ENCODE data around the gene GTF2F2. TPM values are rescaled to one million over a fixed set of nuclear protein-coding genes. Genes with fewer than 3 reads are reported as not detected.

The GTF2F2 gene
- total RNA-seq, 3 donors from 2014 or later (not counting 1 experiment from before 2014, with no cell fraction given): 13.6 to 16.4 (median 15.7) TPM

- Histone ChIP-seq H3K27ac (ENCODE audit: low read length) (no peak overlapping the region), H3K4me3 (ENCODE audit: low read length) (no peak overlapping the region), H3K9me3 (ENCODE audit: control insufficient read depth, insufficient read depth, low read length) (no peaks in the 10 kb centered on the region), H3K4me1 (ENCODE audit: control insufficient read depth, insufficient read depth, low read length) (no peaks in the 10 kb centered on the region), H3K36me3 (ENCODE audit: control insufficient read depth, insufficient read depth, low read length) (no peaks in the 10 kb centered on the region), H3K27me3 (ENCODE audit: control insufficient read depth, insufficient read depth, low read length) (no peaks in the 10 kb centered on the region)
- H3K4me3 Mint-ChIP-seq: no peak overlapping the region
- intact Hi-C loops (cut with micrococcal nuclease): no loop called here
- H3K4me1 Mint-ChIP-seq: peaks cover 0 to 6% of the 10 kb centered on the region in 2 donors
- ATAC-seq (no peak), DNase-seq (no peak)
- 91% methylated on average over 3 of the region's 4 CpGs for WGBS (ENCODE audit: insufficient coverage)
- H3K36me3 Mint-ChIP-seq: no peaks in the 10 kb centered on the region
- no peaks in the 10 kb centered on the region for H3K9me3 Mint-ChIP-seq
- no peak for TF ChIP-seq CTCF (IDR thresholded peaks at IDR 0.05)
- no peak overlapping the region for H3K27ac Mint-ChIP-seq
- H3K27me3 Mint-ChIP-seq (ENCODE audit: low read depth in 2 of 2): peaks cover 0 to 5% of the 10 kb centered on the region in 2 donors
Measured at GRCh38 chr13:45113233-45114224, 6.8 kb upstream of the GTF2F2 start.

- no peak for TF ChIP-seq CTCF (IDR thresholded peaks at IDR 0.05)
- H3K27me3 Mint-ChIP-seq (ENCODE audit: low read depth in 2 of 2): peaks cover 0 to 3% of the 10 kb centered on the region in 2 donors
- DNase-seq (peak; percentile 41 to 91), ATAC-seq (peak; percentile 64 to 75 (median 72))
- Histone ChIP-seq H3K36me3 (ENCODE audit: control insufficient read depth, insufficient read depth, low read length) (no peaks in the 10 kb centered on the region), H3K9me3 (ENCODE audit: control insufficient read depth, insufficient read depth, low read length) (no peaks in the 10 kb centered on the region), H3K4me3 (ENCODE audit: low read length) (peak overlapping the region; percentile 90), H3K27me3 (ENCODE audit: control insufficient read depth, insufficient read depth, low read length) (no peaks in the 10 kb centered on the region), H3K27ac (ENCODE audit: low read length) (peak overlapping the region; percentile 92), H3K4me1 (ENCODE audit: control insufficient read depth, insufficient read depth, low read length) (peaks cover 12% of the 10 kb centered on the region)
- no peak overlapping the region for H3K4me3 Mint-ChIP-seq
- intact Hi-C loops (cut with micrococcal nuclease): loop anchor here (5.0 kb wide), 1 partner anchor 348 kb away; no protein-coding TSS in a partner anchor
- peaks cover 8% of the 10 kb centered on the region in 2 donors for H3K4me1 Mint-ChIP-seq
- no peaks in the 10 kb centered on the region for H3K9me3 Mint-ChIP-seq
- H3K36me3 Mint-ChIP-seq: no peaks in the 10 kb centered on the region
- no peak overlapping the region for H3K27ac Mint-ChIP-seq
- under 1% methylated on average over 6 of the region's 7 CpGs for WGBS (ENCODE audit: insufficient coverage)
Measured at GRCh38 chr13:45119469-45119990, 780 bp upstream of the GTF2F2 start.

- 17% methylated on average over 12 of the region's 13 CpGs for WGBS (ENCODE audit: insufficient coverage)
- Histone ChIP-seq H3K27me3 (ENCODE audit: control insufficient read depth, insufficient read depth, low read length) (no peaks in the 10 kb centered on the region), H3K4me3 (ENCODE audit: low read length) (peak overlapping the region; percentile 90), H3K27ac (ENCODE audit: low read length) (peak overlapping the region; percentile 92), H3K4me1 (ENCODE audit: control insufficient read depth, insufficient read depth, low read length) (peaks cover 12% of the 10 kb centered on the region), H3K36me3 (ENCODE audit: control insufficient read depth, insufficient read depth, low read length) (no peaks in the 10 kb centered on the region), H3K9me3 (ENCODE audit: control insufficient read depth, insufficient read depth, low read length) (no peaks in the 10 kb centered on the region)
- Mint-ChIP-seq H3K27ac (no peak overlapping the region), H3K9me3 (no peaks in the 10 kb centered on the region), H3K4me1 (peaks cover 16% of the 10 kb centered on the region in 2 donors), H3K27me3 (ENCODE audit: low read depth in 2 of 2) (no peaks in the 10 kb centered on the region), H3K4me3 (no peak overlapping the region), H3K36me3 (no peaks in the 10 kb centered on the region)
- intact Hi-C loops (cut with micrococcal nuclease): loop anchor here (5.0 kb wide), 1 partner anchor 204 kb away; no protein-coding TSS in a partner anchor
- ATAC-seq: no peak
- DNase-seq: peak in 1 of 2 donors; percentile 48
- no peak for TF ChIP-seq CTCF (IDR thresholded peaks at IDR 0.05)
Measured at GRCh38 chr13:45120967-45121831, 889 bp downstream of the GTF2F2 start.
